KMS-11 (cell line): ENCODE measurements around the gene PTPN23.

Experiments used
- H2AFZ ChIP-seq: fragments of 200-600 bp; sonication (generic); 2 replicates; pipeline ENCODE4 v1.6.1; 2016; ENCODE audit warnings: antibody characterized with exemption, mixed run types, low read depth
- H3K27ac ChIP-seq: fragments of 200-600 bp; sonication (generic); 2 replicates; pipeline ENCODE4 v1.6.1; 2016; ENCODE audit warnings: mild to moderate bottlenecking, mixed run types
- H3K27me3 ChIP-seq: fragments of 200-600 bp; sonication (generic); 2 replicates; pipeline ENCODE4 v1.6.1; 2017; ENCODE audit warnings: mild to moderate bottlenecking, low read depth, mixed run types, moderate library complexity; ENCODE audit not compliant: insufficient read depth
- H3K36me3 ChIP-seq: fragments of 200-600 bp; sonication (generic); 2 replicates; pipeline ENCODE4 v1.6.1; 2017; ENCODE audit warnings: mild to moderate bottlenecking, mixed run types; ENCODE audit not compliant: insufficient read depth
- H3K4me1 ChIP-seq: fragments of 200-600 bp; sonication (generic); 2 replicates; pipeline ENCODE4 v1.6.1; 2016; ENCODE audit warnings: mild to moderate bottlenecking, low read depth, mixed run types; ENCODE audit not compliant: poor library complexity, severe bottlenecking
- H3K4me2 ChIP-seq: fragments of 200-600 bp; sonication (generic); 2 replicates; pipeline ENCODE4 v1.7.0; 2016; ENCODE audit warnings: mild to moderate bottlenecking, mixed run types
- H3K4me3 ChIP-seq: fragments of 200-600 bp; sonication (generic); IDR thresholded peaks from 2 replicates; pipeline ENCODE4 v1.6.1; 2017; ENCODE audit warnings: low read depth, low read length, mixed read lengths; ENCODE audit not compliant: insufficient read depth
- H3K79me2 ChIP-seq: fragments of 200-600 bp; sonication (generic); 2 replicates; pipeline ENCODE4 v1.6.1; 2016; ENCODE audit warnings: low read depth, mixed run types; ENCODE audit not compliant: insufficient read depth
- H3K9ac ChIP-seq: fragments of 200-600 bp; sonication (generic); 2 replicates; pipeline ENCODE4 v1.6.1; 2016; ENCODE audit warnings: mild to moderate bottlenecking, mixed run types
- H4K20me1 ChIP-seq: fragments of 200-600 bp; sonication (generic); 2 replicates; pipeline ENCODE4 v1.6.1; 2016; ENCODE audit warnings: mild to moderate bottlenecking, mixed run types; ENCODE audit not compliant: insufficient read depth
- CTCF ChIP-seq: fragments of 200-600 bp; sonication (generic); conservative IDR thresholded peaks from 2 replicates; pipeline ENCODE4 v1.6.1; 2017; ENCODE audit warnings: low read depth, mild to moderate bottlenecking, antibody characterized with exemption, low read length, moderate library complexity, mixed read lengths

PTPN23 gene

GRCh38 chr3:47376393-47376792, 4.4 kb upstream of the PTPN23 start:
- Histone ChIP-seq H2AFZ (no peak overlapping the region), H3K4me2 (no peak overlapping the region), H3K79me2 (0 out of 2 replicates have a peak, but pooled peaks cover under 1% of the 10 kb centered on the region), H3K4me3 (no peak overlapping the region), H3K27ac (no peak overlapping the region), H3K36me3 (no peaks in the 10 kb centered on the region), H3K4me1 (peaks cover 6% of the 10 kb centered on the region), H3K27me3 (no peaks in the 10 kb centered on the region), H3K9ac (no peak overlapping the region), H4K20me1 (no peaks in the 10 kb centered on the region)
- TF ChIP-seq CTCF, result no peak

- no peak overlapping the region for H3K4me2 ChIP-seq
These were observed 3.6 kb upstream of the PTPN23 start for GRCh38 chr3:47377186-47377585.

GRCh38 chr3:47378869-47379268, 2.0 kb upstream of the PTPN23 start:
- Histone ChIP-seq H3K79me2 (peaks cover 18% of the 10 kb centered on the region; the same call in 1 of the 2 replicates), H3K36me3 (no peaks in the 10 kb centered on the region), H3K27ac (no peak overlapping the region), H3K9ac (no peak overlapping the region), H3K4me3 (no peak overlapping the region), H3K4me2 (no peak overlapping the region), H3K4me1 (peaks cover 6% of the 10 kb centered on the region), H4K20me1 (no peaks in the 10 kb centered on the region), H3K27me3 (no peaks in the 10 kb centered on the region), H2AFZ (no peak overlapping the region)
- TF ChIP-seq CTCF, result no peak

More at GRCh38 chr3:47377186-47377585, 3.6 kb upstream of the PTPN23 start:
- no peaks in the 10 kb centered on the region for H4K20me1 ChIP-seq
- no peak overlapping the region for H2AFZ ChIP-seq
- no peak for TF ChIP-seq CTCF
- no peak overlapping the region for H3K9ac ChIP-seq
- no peaks in the 10 kb centered on the region for H3K36me3 ChIP-seq
- no peaks in the 10 kb centered on the region for H3K27me3 ChIP-seq
- H3K4me1 ChIP-seq, result peaks cover 6% of the 10 kb centered on the region
- H3K27ac ChIP-seq, result no peak overlapping the region
- peaks cover 8% of the 10 kb centered on the region; the same call in 1 of the 2 replicates for H3K79me2 ChIP-seq
- H3K4me3 ChIP-seq, result no peak overlapping the region

- H3K9ac ChIP-seq, result peak overlapping the region; percentile 91; the same call in 1 of the 2 replicates
- TF ChIP-seq CTCF, result no peak
- no peak overlapping the region; the same call in 1 of the 2 replicates for H3K27ac ChIP-seq
- peaks cover 20% of the 10 kb centered on the region; the same call in 1 of the 2 replicates for H3K79me2 ChIP-seq
- peak overlapping the region; percentile 73; the same call in 1 of the 2 replicates for H2AFZ ChIP-seq
- peak overlapping the region; percentile 77 for H3K4me2 ChIP-seq
- peak overlapping the region; percentile 11 for H3K4me3 ChIP-seq
- no peaks in the 10 kb centered on the region for H4K20me1 ChIP-seq
- H3K27me3 ChIP-seq, result no peaks in the 10 kb centered on the region
- H3K36me3 ChIP-seq, result no peaks in the 10 kb centered on the region
- H3K4me1 ChIP-seq, result peaks cover 6% of the 10 kb centered on the region
These were observed 1.4 kb upstream of the PTPN23 start for GRCh38 chr3:47379411-47379899.
